22Rv1 (cell line): ENCODE data around the gene SLC10A7.

ENCODE experiments used
- H3K27ac ChIP-seq: fragments of 450-650 bp; 2 replicates; pipeline ENCODE4 v1.5.1; 2017
- CTCF ChIP-seq: fragments of 450-650 bp; IDR thresholded peaks from 2 replicates; pipeline ENCODE4 v1.5.1; 2017; ENCODE audit warnings: mild to moderate bottlenecking
- ZFX ChIP-seq: fragments of 450-650 bp; IDR thresholded peaks from 2 replicates; pipeline ENCODE4 v1.6.1; 2017; ENCODE audit warnings: antibody characterized with exemption, borderline replicate concordance

Gene SLC10A7

GRCh38 chr4:146229406-146229805 is 292.3 kb downstream of the SLC10A7 start:
- no peak overlapping the region for H3K27ac ChIP-seq
- no peak for TF ChIP-seq ZFX
- TF ChIP-seq CTCF, result no peak

- TF ChIP-seq CTCF (no peak), ZFX (no peak)
- no peak overlapping the region for H3K27ac ChIP-seq
Measured at GRCh38 chr4:146224326-146224966, 297.3 kb downstream of the SLC10A7 start.

- no peak for TF ChIP-seq CTCF
- TF ChIP-seq ZFX, result no peak
- H3K27ac ChIP-seq, result no peak overlapping the region
Measured at GRCh38 chr4:146222313-146222712, 299.4 kb downstream of the SLC10A7 start.

- TF ChIP-seq CTCF (no peak), ZFX (no peak)
- H3K27ac ChIP-seq, result no peak within 1 kb of the TSS
Measured at GRCh38 chr4:146214238-146214637, 307.5 kb downstream of the SLC10A7 start, which contains the start of gene REELD1. TSS of gene REELD1 (plus strand) at chr4:146214538. CDS start at chr4:146216953, 2,415 bp downstream.

DNA sequence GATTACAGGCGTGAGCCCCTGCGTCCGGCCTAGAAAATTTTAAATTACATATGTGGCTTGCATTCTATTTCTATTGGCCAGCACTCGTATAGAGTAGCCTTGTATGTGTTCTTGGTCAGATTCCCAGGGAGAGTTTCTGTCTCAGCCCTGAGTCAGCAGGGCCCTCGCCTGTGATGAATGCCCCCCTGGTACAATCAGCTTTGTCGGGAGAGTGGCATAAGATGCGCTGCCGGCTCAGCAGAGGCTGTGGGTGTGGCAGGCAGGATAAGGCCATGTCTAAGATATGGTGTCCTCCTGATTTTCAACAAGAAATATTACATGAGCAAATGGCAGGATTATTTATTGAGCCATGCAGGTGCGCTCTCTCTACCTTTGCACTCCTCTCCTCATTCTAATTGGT is 309.0 kb downstream of the SLC10A7 start:
- H3K27ac ChIP-seq, result no peak overlapping the region
- TF ChIP-seq ZFX, result no peak
- no peak for TF ChIP-seq CTCF

- no peak for TF ChIP-seq ZFX
- TF ChIP-seq CTCF, result no peak
- H3K27ac ChIP-seq, result no peak overlapping the region
Measured at GRCh38 chr4:146211440-146211839, 310.3 kb downstream of the SLC10A7 start.

DNA sequence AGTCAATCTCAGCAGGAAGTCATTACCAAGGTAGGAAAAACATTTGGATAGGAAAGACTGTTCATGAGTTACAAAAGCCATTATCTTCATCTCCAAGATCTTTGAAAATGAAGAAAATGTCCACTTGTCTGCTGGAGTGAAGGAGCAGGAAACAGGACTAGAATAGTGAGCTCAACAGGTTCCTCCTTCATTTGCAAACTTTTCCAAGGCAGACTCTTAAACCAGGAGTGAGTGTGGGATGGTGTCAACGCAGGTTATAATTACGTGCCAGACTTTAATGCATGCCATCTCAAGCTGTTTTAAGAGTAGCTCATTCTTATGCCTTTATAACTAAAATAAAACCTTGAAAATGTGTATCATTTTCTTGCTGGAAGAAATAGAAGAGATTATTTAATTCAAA is 310.9 kb downstream of the SLC10A7 start:
- H3K27ac ChIP-seq, result no peak overlapping the region
- no peak for TF ChIP-seq CTCF
- no peak for TF ChIP-seq ZFX
